WTC11 (cell line): ENCODE measurements around the gene SLC18A2.
"Not testable (repeated sequence)": the region's sequence is repeated elsewhere in the genome, so short reads cannot be mapped to it uniquely, and the experiment has no call there.

Experiments
- ATF3 ChIP-seq: sonication (generic); formaldehyde crosslinking; conservative IDR thresholded peaks from 2 replicates; pipeline ENCODE4 v1.8.1; 2022; ENCODE audit warnings: mild to moderate bottlenecking, missing genetic modification reagents
- CBFB ChIP-seq: sonication (generic); formaldehyde crosslinking; IDR thresholded peaks from 2 replicates; pipeline ENCODE4 v1.8.1; 2022; ENCODE audit warnings: mild to moderate bottlenecking, low read depth, missing genetic modification reagents
- CREB1 ChIP-seq: sonication (generic); formaldehyde crosslinking; IDR thresholded peaks from 2 replicates; pipeline ENCODE4 v1.8.0; 2023; ENCODE audit warnings: mild to moderate bottlenecking, missing genetic modification reagents
- CTCF ChIP-seq: fragments of 200-600 bp; IDR thresholded peaks from 2 replicates; pipeline ENCODE4 v1.8.0; 2022; ENCODE audit warnings: antibody characterized with exemption
- E2F1 ChIP-seq: sonication (generic); formaldehyde crosslinking; IDR thresholded peaks from 2 replicates; pipeline ENCODE4 v1.8.0; 2022; ENCODE audit warnings: mild to moderate bottlenecking, missing genetic modification reagents
- E2F4 ChIP-seq: sonication (generic); formaldehyde crosslinking; IDR thresholded peaks from 2 replicates; pipeline ENCODE4 v1.8.1; 2022; ENCODE audit warnings: low read depth, mild to moderate bottlenecking, moderate library complexity, missing genetic modification reagents, borderline replicate concordance
- FOXJ3 ChIP-seq: sonication (generic); formaldehyde crosslinking; IDR thresholded peaks from 2 replicates; pipeline ENCODE4 v1.9.0; 2021; ENCODE audit warnings: missing genetic modification reagents, mild to moderate bottlenecking, borderline replicate concordance
- IRF2 ChIP-seq: sonication (generic); formaldehyde crosslinking; IDR thresholded peaks from 2 replicates; pipeline ENCODE4 v1.8.0; 2022; ENCODE audit warnings: low read depth, missing genetic modification reagents, borderline replicate concordance
- MAX ChIP-seq: sonication (generic); formaldehyde crosslinking; IDR thresholded peaks from 2 replicates; pipeline ENCODE4 v1.8.0; 2022; ENCODE audit warnings: mild to moderate bottlenecking, missing genetic modification reagents
- ZNF121 ChIP-seq: sonication (generic); formaldehyde crosslinking; IDR thresholded peaks from 2 replicates; pipeline ENCODE4 v1.8.0; 2023; ENCODE audit warnings: missing genetic modification reagents
- ZNF416 ChIP-seq: fragments of 250-450 bp; sonication (Bioruptor Pico); IDR thresholded peaks from 2 replicates; pipeline ENCODE4 v1.9.0; 2021; ENCODE audit warnings: mild to moderate bottlenecking, inconsistent platforms

- TF ChIP-seq CREB1; CTCF; E2F1 (CRISPR knock-in tag); ZNF416 (CRISPR knock-in tag); E2F4 (CRISPR knock-in tag); IRF2 (CRISPR knock-in tag); MAX; CBFB (CRISPR knock-in tag); FOXJ3 (CRISPR knock-in tag); ZNF121 (CRISPR knock-in tag); ATF3 (CRISPR knock-in tag): not testable (repeated sequence)
Measured at GRCh38 chr10:117230107-117230506, 10.8 kb upstream of the SLC18A2 start.
